Mammary epithelial cell (primary cell): ENCODE data around the gene MORN1.

Source experiments
- CTCF ChIP-seq, 2 donors: IDR thresholded peaks in 1 of 2; conservative IDR thresholded peaks in 1 of 2; 2 replicates each; pipeline ENCODE4 v1.5.1; 2011 to 2012; ENCODE audit warnings: inconsistent platforms in 2 of 2, low read length in 2 of 2, mild to moderate bottlenecking in 2 of 2, control low read depth in 1 of 2, low read depth in 1 of 2; ENCODE audit not compliant: insufficient read depth in 1 of 2; ENCODE audit errors: extremely low read depth in 1 of 2
- EZH2 ChIP-seq: IDR thresholded peaks from 2 replicates; pipeline ENCODE4 v1.6.1; 2012; ENCODE audit warnings: low read length, inconsistent platforms, borderline replicate concordance

GRCh38 chr1:2330519-2331199, 60.7 kb downstream of the MORN1 start:
- TF ChIP-seq CTCF (conservative IDR thresholded peaks at IDR 0.05 in 1 of 2, IDR thresholded peaks at IDR 0.05 in 1 of 2; ENCODE audit: extremely low read depth in 1 of 2, insufficient read depth in 1 of 2, low read depth in 1 of 2, low read length in 2 of 2): no peak
- no peak for TF ChIP-seq EZH2
